NB4 (cell line): ENCODE data around the gene AFF2.

Source experiments
- DNase-seq: peaks from one replicate; pipeline ENCODE4 v3.0.0; 2010; ENCODE audit warnings: low read depth
- H3K4me3 ChIP-seq: one replicate; pipeline ENCODE4 v1.5.1; 2011; ENCODE audit warnings: mild to moderate bottlenecking, low read depth, low read length, moderate library complexity
- MYC ChIP-seq: IDR thresholded peaks from 2 replicates; pipeline ENCODE4 v1.6.1; 2011; ENCODE audit warnings: low read depth, low read length
- POLR2A ChIP-seq: IDR thresholded peaks from 2 replicates; pipeline ENCODE4 v1.6.1; 2011; ENCODE audit warnings: mild to moderate bottlenecking; ENCODE audit not compliant: insufficient read length; ENCODE audit errors: extremely low read depth
- TF ChIP-seq, protein P1 (sequence below): IDR thresholded peaks from 2 replicates; pipeline ENCODE4 v1.6.1; 2011; ENCODE audit warnings: low read depth, low read length
- TF ChIP-seq, protein P2 (sequence below): IDR thresholded peaks from one replicate; pipeline ENCODE4 v1.5.1; 2012; ENCODE audit warnings: low read depth, low read length

AFF2 gene

DNA sequence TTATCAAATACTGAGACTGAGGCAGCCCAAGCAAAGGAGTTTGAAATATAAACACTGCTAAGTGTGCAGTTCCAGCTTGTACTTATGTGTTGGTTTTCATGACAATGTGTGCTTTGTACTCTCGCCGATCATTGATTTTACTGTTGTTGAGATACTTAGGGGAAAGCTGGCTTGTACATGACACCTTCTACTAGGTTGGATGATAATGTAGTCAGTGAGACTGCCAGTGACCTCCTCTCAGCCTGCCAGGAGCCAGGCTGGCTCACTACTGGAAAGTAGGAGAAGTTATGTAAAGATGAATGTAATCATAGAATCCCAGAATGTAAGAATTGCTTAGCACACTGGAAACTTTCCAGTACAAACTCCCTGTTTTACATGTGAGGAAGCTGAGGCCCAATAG lies 132.0 kb downstream of the AFF2 start:
- DNase-seq, result no peak
- TF ChIP-seq, protein P1, sequence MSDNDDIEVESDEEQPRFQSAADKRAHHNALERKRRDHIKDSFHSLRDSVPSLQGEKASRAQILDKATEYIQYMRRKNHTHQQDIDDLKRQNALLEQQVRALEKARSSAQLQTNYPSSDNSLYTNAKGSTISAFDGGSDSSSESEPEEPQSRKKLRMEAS, result no peak
- TF ChIP-seq POLR2A (no peak), MYC (no peak)
- TF ChIP-seq, protein P2, sequence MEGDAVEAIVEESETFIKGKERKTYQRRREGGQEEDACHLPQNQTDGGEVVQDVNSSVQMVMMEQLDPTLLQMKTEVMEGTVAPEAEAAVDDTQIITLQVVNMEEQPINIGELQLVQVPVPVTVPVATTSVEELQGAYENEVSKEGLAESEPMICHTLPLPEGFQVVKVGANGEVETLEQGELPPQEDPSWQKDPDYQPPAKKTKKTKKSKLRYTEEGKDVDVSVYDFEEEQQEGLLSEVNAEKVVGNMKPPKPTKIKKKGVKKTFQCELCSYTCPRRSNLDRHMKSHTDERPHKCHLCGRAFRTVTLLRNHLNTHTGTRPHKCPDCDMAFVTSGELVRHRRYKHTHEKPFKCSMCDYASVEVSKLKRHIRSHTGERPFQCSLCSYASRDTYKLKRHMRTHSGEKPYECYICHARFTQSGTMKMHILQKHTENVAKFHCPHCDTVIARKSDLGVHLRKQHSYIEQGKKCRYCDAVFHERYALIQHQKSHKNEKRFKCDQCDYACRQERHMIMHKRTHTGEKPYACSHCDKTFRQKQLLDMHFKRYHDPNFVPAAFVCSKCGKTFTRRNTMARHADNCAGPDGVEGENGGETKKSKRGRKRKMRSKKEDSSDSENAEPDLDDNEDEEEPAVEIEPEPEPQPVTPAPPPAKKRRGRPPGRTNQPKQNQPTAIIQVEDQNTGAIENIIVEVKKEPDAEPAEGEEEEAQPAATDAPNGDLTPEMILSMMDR, result no peak
- no peak overlapping the region for H3K4me3 ChIP-seq

DNA sequence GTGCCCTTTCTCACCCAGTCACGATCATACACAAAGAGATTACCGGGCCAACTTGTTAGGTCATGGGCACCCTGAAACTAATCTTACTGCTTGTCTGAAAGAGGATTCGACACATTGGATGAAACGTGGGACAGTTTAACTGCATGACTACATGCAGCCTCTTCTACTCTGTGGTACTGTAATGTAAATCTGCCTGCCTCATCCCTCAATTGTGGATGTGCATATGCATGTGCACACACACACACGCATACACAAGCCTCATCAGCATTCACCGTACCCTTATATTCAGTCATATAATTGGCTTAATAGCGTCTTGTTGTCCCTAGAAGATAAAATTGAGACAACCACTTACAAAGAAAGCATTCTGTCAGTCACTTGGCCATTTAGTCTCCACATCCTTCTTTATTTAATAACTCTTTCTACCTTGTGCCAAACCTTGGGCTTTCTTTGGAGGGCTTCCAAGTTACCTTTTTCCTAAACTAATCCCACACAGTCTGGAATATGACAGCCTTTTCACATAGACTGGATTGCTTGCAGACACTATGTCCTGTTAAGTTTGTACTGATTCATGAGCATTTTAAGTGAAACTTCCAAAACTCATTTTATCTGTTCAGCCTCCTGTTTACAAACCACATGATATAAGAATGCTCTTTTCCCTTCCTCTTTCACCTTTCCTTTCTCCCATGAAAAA lies 132.9 kb downstream of the AFF2 start:
- no peak for DNase-seq
- TF ChIP-seq, protein P1, result no peak
- TF ChIP-seq MYC, result no peak
- no peak for TF ChIP-seq POLR2A
- TF ChIP-seq, protein P2, result no peak
- H3K4me3 ChIP-seq, result no peak overlapping the region

GRCh38 chrX:148634591-148634990 lies 134.2 kb downstream of the AFF2 start:
- H3K4me3 ChIP-seq, result no peak overlapping the region
- no peak for DNase-seq
- TF ChIP-seq, protein P2, result no peak
- TF ChIP-seq, protein P1, result no peak
- TF ChIP-seq MYC (no peak), POLR2A (no peak)

DNA sequence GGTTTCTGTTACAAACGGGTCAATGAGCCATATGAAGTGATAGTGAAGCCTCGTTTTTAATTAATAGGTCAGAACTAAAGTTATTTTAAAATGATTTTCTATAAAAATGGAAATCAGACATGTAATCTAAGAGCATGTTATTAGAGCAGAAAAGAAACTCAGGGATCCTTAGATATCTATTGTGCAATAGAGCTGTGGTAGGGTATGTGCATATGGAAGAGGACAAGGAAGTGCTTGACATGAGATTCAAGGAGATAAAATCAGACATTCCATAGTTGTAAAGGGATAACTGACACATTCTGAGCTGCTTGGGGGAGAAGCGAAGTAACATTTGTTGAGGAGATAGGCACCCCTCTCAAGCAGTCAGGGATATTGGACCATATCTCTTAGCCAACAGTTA lies 143.0 kb downstream of the AFF2 start:
- TF ChIP-seq MYC, result no peak
- TF ChIP-seq, protein P1, result no peak
- no peak for DNase-seq
- H3K4me3 ChIP-seq, result no peak overlapping the region

DNA sequence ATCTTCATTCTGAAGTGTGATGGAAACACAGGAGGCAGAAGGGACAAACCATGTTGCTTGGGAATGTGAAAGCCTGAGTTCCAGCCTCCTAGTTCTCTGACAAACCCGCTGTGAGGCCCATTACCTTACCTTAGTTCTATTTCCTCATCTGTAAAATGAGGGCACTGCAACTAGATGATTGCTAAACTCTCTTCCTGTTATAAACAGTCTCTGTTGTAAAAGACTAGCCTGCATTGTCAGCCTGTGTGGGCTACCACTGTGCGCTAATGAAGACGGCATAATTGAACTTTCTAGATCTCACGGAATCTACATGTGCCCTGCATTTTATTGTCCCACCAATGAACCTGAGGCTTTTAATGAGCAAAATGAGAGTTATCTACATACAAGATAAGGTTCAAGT lies 147.2 kb downstream of the AFF2 start:
- peak overlapping the region; percentile 34 for H3K4me3 ChIP-seq
- DNase-seq, result peak; percentile 81
- no peak for TF ChIP-seq POLR2A
- TF ChIP-seq, protein P2, result no peak

GRCh38 chrX:148649145-148649795 lies 148.9 kb downstream of the AFF2 start:
- no peak for DNase-seq
- no peak overlapping the region for H3K4me3 ChIP-seq
- TF ChIP-seq POLR2A (no peak), MYC (no peak)
